ENCODE data around the gene MAML2. TPM values are rescaled to one million over a fixed set of nuclear protein-coding genes. Genes with fewer than 3 reads are reported as not detected.
A peak's percentile ranks its signal among the peaks of the same experiment; 100 is the strongest.

MAML2 gene
- polyA plus RNA-seq, 1 of the 3 experiments (the other 2 are of a cell fraction), result 20.1 TPM

DNA sequence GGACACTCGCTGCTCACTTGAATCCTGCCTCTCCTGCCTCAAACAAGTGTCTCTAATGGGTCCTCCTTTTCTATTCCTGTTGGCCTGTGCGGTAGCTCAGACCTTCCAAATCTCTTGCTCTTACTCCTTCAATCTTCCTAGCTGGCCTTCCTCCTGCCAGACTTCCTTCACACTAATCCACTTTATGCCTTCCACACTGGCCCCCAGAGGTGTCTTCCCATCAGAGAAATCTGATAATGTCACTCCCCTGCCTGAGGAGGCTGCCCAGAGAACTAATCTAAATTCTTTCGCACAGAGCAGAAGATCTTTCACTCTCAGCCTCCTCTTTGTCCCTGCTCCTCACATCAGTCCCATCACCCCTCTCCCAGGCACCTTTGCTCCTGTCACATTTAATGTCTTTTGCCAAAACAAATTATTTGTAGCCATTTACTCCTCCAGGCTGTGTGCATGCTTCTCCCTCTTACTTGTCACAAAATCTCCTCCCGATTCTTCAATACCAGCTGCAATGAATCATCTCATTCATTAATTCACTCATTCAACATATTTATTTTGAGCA, 175.7 kb downstream of the MAML2 start:
- CTCF ChIA-PET, result no interaction called here
- no peak for TF ChIP-seq USF2 (IDR thresholded peaks at IDR 0.05; ENCODE audit: borderline replicate concordance, low read depth, low read length)
- TF ChIP-seq GATA2 (CRISPR knock-in tag; IDR thresholded peaks at IDR 0.05), result no peak
- TF ChIP-seq IRF3 (IDR thresholded peaks at IDR 0.05; ENCODE audit: low read depth, low read length), result no peak
- TF ChIP-seq SMC3 (IDR thresholded peaks at IDR 0.05; ENCODE audit: low read depth, low read length), result no peak
- no peak for TF ChIP-seq ELF1 (IDR thresholded peaks at IDR 0.05)
- no peak for TF ChIP-seq TAF1 (IDR thresholded peaks at IDR 0.05; ENCODE audit: borderline replicate concordance, low read depth, low read length)
- no peak for TF ChIP-seq MEF2A (IDR thresholded peaks at IDR 0.05; ENCODE audit: borderline replicate concordance, low read depth)
- no peak for TF ChIP-seq RXRA (IDR thresholded peaks at IDR 0.05; ENCODE audit: borderline replicate concordance, low read depth)
- no peak for DNase-seq
- no peaks in the 10 kb centered on the region for H3K36me3 ChIP-seq (replicated peaks in 1 of 2; ENCODE audit: control insufficient read depth in 1 of 2, insufficient read depth in 2 of 2, low read length in 1 of 2)
- peaks cover 4 to 49% of the 10 kb centered on the region in 2 experiments for H3K4me1 ChIP-seq (ENCODE audit: control insufficient read depth in 1 of 2, insufficient read depth in 2 of 2, low read depth in 1 of 2, low read length in 1 of 2)
- H2AFZ ChIP-seq (ENCODE audit: low read depth), result no peak overlapping the region
- H4K20me1 ChIP-seq (ENCODE audit: insufficient read depth), result no peaks in the 10 kb centered on the region
- H3K9me2 ChIP-seq, result no peaks in the 10 kb centered on the region
- no peaks in the 10 kb centered on the region for H3K27me3 ChIP-seq (ENCODE audit: insufficient read depth)
- no peak overlapping the region for H3K27ac ChIP-seq (ENCODE audit: low read depth in 2 of 2, low read length in 1 of 2)
- H3K9ac ChIP-seq, result no peak overlapping the region
- no peak overlapping the region for H3K4me3 ChIP-seq (ENCODE audit: low read depth in 2 of 2, low read length in 1 of 2)
- peaks cover 85% of the 10 kb centered on the region for H3K79me2 ChIP-seq (ENCODE audit: insufficient read depth)
- no peak overlapping the region for H3K4me2 ChIP-seq
- H3K9me3 ChIP-seq, result no peaks in the 10 kb centered on the region
- 93% methylated on average over 4 of the region's 4 CpGs for WGBS (ENCODE audit: low lambda C conversion rate)
- POLR2A ChIA-PET, result no interaction called here
- H3F3A ChIP-seq (replicated peaks; ENCODE audit: insufficient read depth), result peaks cover 36% of the 10 kb centered on the region

DNA sequence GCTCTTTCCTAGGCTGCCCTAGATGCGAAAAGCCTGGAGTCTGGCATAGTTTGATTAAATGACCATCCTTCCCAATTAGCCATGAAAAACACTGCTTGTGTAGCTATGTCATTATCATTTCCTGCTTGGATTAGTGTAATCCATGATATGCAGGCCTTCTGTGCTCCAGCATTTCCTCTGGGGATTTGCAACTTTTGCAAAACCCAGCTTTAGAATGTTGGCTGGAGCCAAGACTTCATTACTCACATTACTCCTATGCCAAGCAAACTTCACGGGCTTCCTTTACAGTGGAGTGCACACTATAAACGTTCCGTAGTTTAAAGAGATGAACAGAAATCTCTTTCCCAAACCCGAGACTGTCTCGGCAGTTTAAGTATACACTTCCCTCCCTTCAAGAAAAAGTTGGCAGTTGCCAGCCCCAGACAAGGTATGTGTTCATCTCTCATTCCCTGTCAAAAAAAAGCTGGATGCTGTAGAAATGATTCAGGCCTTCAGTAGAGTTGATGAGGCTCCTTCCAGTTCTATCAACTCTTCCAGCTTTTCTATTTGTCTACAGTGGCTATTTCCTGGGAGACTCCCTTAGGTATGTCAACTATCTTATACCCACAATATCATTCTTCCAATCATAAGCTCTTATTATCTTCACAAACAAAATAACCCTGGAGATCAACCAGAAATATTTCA, 180.0 kb downstream of the MAML2 start:
- Histone ChIP-seq H3K79me2 (ENCODE audit: insufficient read depth) (peaks cover 85% of the 10 kb centered on the region), H3K36me3 (replicated peaks in 1 of 2; ENCODE audit: control insufficient read depth in 1 of 2, insufficient read depth in 2 of 2, low read length in 1 of 2) (no peaks in the 10 kb centered on the region), H3K4me1 (ENCODE audit: control insufficient read depth in 1 of 2, insufficient read depth in 2 of 2, low read depth in 1 of 2, low read length in 1 of 2) (peaks cover 5 to 66% of the 10 kb centered on the region in 2 experiments; a peak in 3 of 4 replicates), H3K9ac (peak overlapping the region; percentile 42; the same call in 1 of the 2 replicates), H3K4me3 (ENCODE audit: low read depth in 2 of 2, low read length in 1 of 2) (no peak overlapping the region), H3K9me2 (no peaks in the 10 kb centered on the region), H3K27me3 (ENCODE audit: insufficient read depth) (no peaks in the 10 kb centered on the region), H3K27ac (ENCODE audit: low read depth in 2 of 2, low read length in 1 of 2) (peak overlapping the region; percentile 44 to 93; a peak in 3 of 4 replicates), H3K4me2 (peak overlapping the region; percentile 53; the same call in 1 of the 2 replicates), H4K20me1 (ENCODE audit: insufficient read depth) (no peaks in the 10 kb centered on the region), H3F3A (replicated peaks; ENCODE audit: insufficient read depth) (peaks cover 40% of the 10 kb centered on the region), H3K9me3 (no peaks in the 10 kb centered on the region), H2AFZ (ENCODE audit: low read depth) (no peak overlapping the region)
- WGBS (ENCODE audit: low lambda C conversion rate), result 35% methylated on average over 6 of the region's 6 CpGs
- CTCF ChIA-PET, result interaction anchor here (1.2 to 1.9 kb wide), 2 partner anchors 17 to 35 kb away, joined by 3 to 5 read pairs; no protein-coding TSS in a partner anchor
- no peak for DNase-seq
- POLR2A ChIA-PET, result no interaction called here
- no peak for TF ChIP-seq SMC3 (IDR thresholded peaks at IDR 0.05; ENCODE audit: low read depth, low read length)
- no peak for TF ChIP-seq POLR2AphosphoS5 (IDR thresholded peaks at IDR 0.05; ENCODE audit: low read depth, low read length)
- TF ChIP-seq JUND (IDR thresholded peaks at IDR 0.05), result no peak; the same call in none of the 2 replicates
- no peak for TF ChIP-seq IRF3 (IDR thresholded peaks at IDR 0.05; ENCODE audit: low read depth, low read length)
- TF ChIP-seq TEAD4 (IDR thresholded peaks at IDR 0.05; ENCODE audit: borderline replicate concordance, insufficient read depth), result peak; percentile 61; the same call in 1 of the 2 replicates
- TF ChIP-seq RCOR1 (IDR thresholded peaks at IDR 0.05; ENCODE audit: low read length), result no peak
- 0 out of 2 replicates have a peak, but pooled peaks have one; percentile 17 for TF ChIP-seq GABPA (IDR thresholded peaks at IDR 0.05; ENCODE audit: low read depth)
- TF ChIP-seq, protein P1, sequence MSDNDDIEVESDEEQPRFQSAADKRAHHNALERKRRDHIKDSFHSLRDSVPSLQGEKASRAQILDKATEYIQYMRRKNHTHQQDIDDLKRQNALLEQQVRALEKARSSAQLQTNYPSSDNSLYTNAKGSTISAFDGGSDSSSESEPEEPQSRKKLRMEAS (IDR thresholded peaks at IDR 0.05; ENCODE audit: low read depth), result peak; percentile 37; the same call in 1 of the 2 replicates
- no peak for TF ChIP-seq MEF2A (IDR thresholded peaks at IDR 0.05; ENCODE audit: borderline replicate concordance, low read depth)
- no peak for TF ChIP-seq YY1 (IDR thresholded peaks at IDR 0.05; ENCODE audit: low read depth)
- peak; percentile 84 for TF ChIP-seq NFIC (IDR thresholded peaks at IDR 0.05; ENCODE audit: borderline replicate concordance)
- TF ChIP-seq RXRA (IDR thresholded peaks at IDR 0.05; ENCODE audit: borderline replicate concordance, low read depth), result peak; percentile 39
- peak in 1 of 2 experiments; percentile 47; a peak in 1 of 4 replicates for TF ChIP-seq EP300 (IDR thresholded peaks at IDR 0.05; ENCODE audit: borderline replicate concordance in 1 of 2, low read depth in 1 of 2, low read length in 1 of 2)
- TF ChIP-seq TCF12 (IDR thresholded peaks at IDR 0.05), result peak; percentile 60
- no peak for TF ChIP-seq EZH2phosphoT487 (IDR thresholded peaks at IDR 0.05; ENCODE audit: borderline replicate concordance, low read depth)
- TF ChIP-seq FOXM1 (IDR thresholded peaks at IDR 0.05; ENCODE audit: low read depth), result 0 out of 2 replicates have a peak, but pooled peaks have one; percentile 37
- TF ChIP-seq ELF1 (IDR thresholded peaks at IDR 0.05), result no peak
- TF ChIP-seq PBX3 (IDR thresholded peaks at IDR 0.05), result no peak; the same call in none of the 2 replicates
- TF ChIP-seq FOSL2 (IDR thresholded peaks at IDR 0.05; ENCODE audit: borderline replicate concordance, low read depth), result peak; percentile 17; the same call in 1 of the 2 replicates

Data from SK-N-SH (cell line).